Measurements from ENCODE around the gene GLRX2.
A peak's percentile ranks its signal among the peaks of the same experiment; 100 is the strongest.

Gene GLRX2

GRCh38 chr1:193085263-193085662, 20.0 kb downstream of the GLRX2 start:
- Histone ChIP-seq H3K36me3 (ENCODE audit: control insufficient read depth in 4 of 4, insufficient read depth in 4 of 4, low read length in 3 of 4) (peaks cover 14 to 50% (median 29%) of the 10 kb centered on the region in 4 experiments), H3K4me1 (ENCODE audit: control extremely low read depth in 1 of 4, control insufficient read depth in 4 of 4, insufficient read depth in 4 of 4, low read length in 3 of 4) (no peaks in the 10 kb centered on the region), H3K4me3 (ENCODE audit: control insufficient read depth in 1 of 7, extremely low read depth in 1 of 7, insufficient read depth in 4 of 7, low read depth in 2 of 7, low read length in 6 of 7) (no peak overlapping the region), H3K9me3 (ENCODE audit: control extremely low read depth in 1 of 5, control insufficient read depth in 4 of 5, insufficient read depth in 2 of 5, low read depth in 1 of 5, low read length in 4 of 5) (peaks cover 0 to 6% (median 0%) of the 10 kb centered on the region in 5 experiments), H3K27me3 (replicated peaks in 2 of 5; ENCODE audit: control insufficient read depth in 4 of 5, insufficient read depth in 5 of 5, low read length in 4 of 5) (no peaks in the 10 kb centered on the region), H3K27ac (ENCODE audit: insufficient read depth in 1 of 2, low read depth in 1 of 2, low read length in 2 of 2, poor library complexity in 1 of 2, severe bottlenecking in 2 of 2) (no peak overlapping the region)
- no peak for DNase-seq
- WGBS (ENCODE audit: insufficient coverage): no CpG with 5 or more reads among the region's 1 CpG
- POLR2A ChIA-PET: interaction anchor here (0.5 kb wide), 1 partner anchor 42 kb away, joined by 4 read pairs; no protein-coding TSS in a partner anchor
- CTCF ChIA-PET: interaction anchor here (1.7 kb wide), 2 partner anchors 13 to 15 kb away, joined by 5 to 7 read pairs; no protein-coding TSS in a partner anchor

- Histone ChIP-seq H3K27ac (ENCODE audit: insufficient read depth in 1 of 2, low read depth in 1 of 2, low read length in 2 of 2, poor library complexity in 1 of 2, severe bottlenecking in 2 of 2) (no peak overlapping the region), H3K27me3 (replicated peaks in 2 of 5; ENCODE audit: control insufficient read depth in 4 of 5, insufficient read depth in 5 of 5, low read length in 4 of 5) (no peaks in the 10 kb centered on the region), H3K9me3 (ENCODE audit: control extremely low read depth in 1 of 5, control insufficient read depth in 4 of 5, insufficient read depth in 2 of 5, low read depth in 1 of 5, low read length in 4 of 5) (peaks cover 0 to 14% (median 3%) of the 10 kb centered on the region in 5 experiments), H3K36me3 (ENCODE audit: control insufficient read depth in 4 of 4, insufficient read depth in 4 of 4, low read length in 3 of 4) (peaks cover 17 to 61% (median 36%) of the 10 kb centered on the region in 4 experiments), H3K4me1 (ENCODE audit: control extremely low read depth in 1 of 4, control insufficient read depth in 4 of 4, insufficient read depth in 4 of 4, low read length in 3 of 4) (no peaks in the 10 kb centered on the region), H3K4me3 (ENCODE audit: control insufficient read depth in 1 of 7, extremely low read depth in 1 of 7, insufficient read depth in 4 of 7, low read depth in 2 of 7, low read length in 6 of 7) (no peak overlapping the region)
- WGBS (ENCODE audit: insufficient coverage): 83% methylated on average over 3 of the region's 6 CpGs
- POLR2A ChIA-PET: no interaction called here
- DNase-seq: no peak
- CTCF ChIA-PET: interaction anchor here (0.6 to 1.1 kb wide), 6 partner anchors 7 to 1125 kb away, joined by 3 to 4 read pairs (median 3); no protein-coding TSS in a partner anchor
These were observed 21.7 kb downstream of the GLRX2 start for GRCh38 chr1:193083365-193084088.

GRCh38 chr1:193079187-193079586, 26.0 kb downstream of the GLRX2 start:
- WGBS (ENCODE audit: insufficient coverage): no CpG with 5 or more reads among the region's 3 CpGs
- DNase-seq: no peak
- Histone ChIP-seq H3K27ac (ENCODE audit: insufficient read depth in 1 of 2, low read depth in 1 of 2, low read length in 2 of 2, poor library complexity in 1 of 2, severe bottlenecking in 2 of 2) (no peak overlapping the region), H3K27me3 (replicated peaks in 2 of 5; ENCODE audit: control insufficient read depth in 4 of 5, insufficient read depth in 5 of 5, low read length in 4 of 5) (no peaks in the 10 kb centered on the region), H3K36me3 (ENCODE audit: control insufficient read depth in 4 of 4, insufficient read depth in 4 of 4, low read length in 3 of 4) (peaks cover 27 to 76% (median 39%) of the 10 kb centered on the region in 4 experiments), H3K4me3 (ENCODE audit: control insufficient read depth in 1 of 7, extremely low read depth in 1 of 7, insufficient read depth in 4 of 7, low read depth in 2 of 7, low read length in 6 of 7) (no peak overlapping the region), H3K4me1 (ENCODE audit: control extremely low read depth in 1 of 4, control insufficient read depth in 4 of 4, insufficient read depth in 4 of 4, low read length in 3 of 4) (no peaks in the 10 kb centered on the region), H3K9me3 (ENCODE audit: control extremely low read depth in 1 of 5, control insufficient read depth in 4 of 5, insufficient read depth in 2 of 5, low read depth in 1 of 5, low read length in 4 of 5) (peaks cover 4 to 25% (median 6%) of the 10 kb centered on the region in 5 experiments)
- ChIA-PET CTCF (interaction anchor here (1.2 kb wide), 1 partner anchor 21 kb away, joined by 3 read pairs; no protein-coding TSS in a partner anchor), POLR2A (no interaction called here)

- CTCF ChIA-PET: no interaction called here
- H3K4me1 ChIP-seq (ENCODE audit: control extremely low read depth in 1 of 4, control insufficient read depth in 4 of 4, insufficient read depth in 4 of 4, low read length in 3 of 4): no peaks in the 10 kb centered on the region
- H3K9me3 ChIP-seq (ENCODE audit: control extremely low read depth in 1 of 5, control insufficient read depth in 4 of 5, insufficient read depth in 2 of 5, low read depth in 1 of 5, low read length in 4 of 5): peaks cover 4 to 25% (median 6%) of the 10 kb centered on the region in 5 experiments
- H3K27ac ChIP-seq (ENCODE audit: insufficient read depth in 1 of 2, low read depth in 1 of 2, low read length in 2 of 2, poor library complexity in 1 of 2, severe bottlenecking in 2 of 2): no peak overlapping the region
- no peaks in the 10 kb centered on the region for H3K27me3 ChIP-seq (replicated peaks in 2 of 5; ENCODE audit: control insufficient read depth in 4 of 5, insufficient read depth in 5 of 5, low read length in 4 of 5)
- H3K36me3 ChIP-seq (ENCODE audit: control insufficient read depth in 4 of 4, insufficient read depth in 4 of 4, low read length in 3 of 4): peaks cover 26 to 67% (median 31%) of the 10 kb centered on the region in 4 experiments
- POLR2A ChIA-PET: no interaction called here
- DNase-seq: no peak
- H3K4me3 ChIP-seq (ENCODE audit: control insufficient read depth in 1 of 7, extremely low read depth in 1 of 7, insufficient read depth in 4 of 7, low read depth in 2 of 7, low read length in 6 of 7): no peak overlapping the region
These were observed 27.2 kb downstream of the GLRX2 start for GRCh38 chr1:193077991-193078390.

- Histone ChIP-seq H3K27ac (ENCODE audit: insufficient read depth in 1 of 2, low read depth in 1 of 2, low read length in 2 of 2, poor library complexity in 1 of 2, severe bottlenecking in 2 of 2) (peak overlapping the region in 1 of 2 experiments; percentile 64), H3K36me3 (ENCODE audit: control insufficient read depth in 4 of 4, insufficient read depth in 4 of 4, low read length in 3 of 4) (peaks cover 2 to 11% (median 4%) of the 10 kb centered on the region in 4 experiments), H3K4me1 (ENCODE audit: control extremely low read depth in 1 of 4, control insufficient read depth in 4 of 4, insufficient read depth in 4 of 4, low read length in 3 of 4) (peaks cover 0 to 6% (median 0%) of the 10 kb centered on the region in 4 experiments), H3K9me3 (ENCODE audit: control extremely low read depth in 1 of 5, control insufficient read depth in 4 of 5, insufficient read depth in 2 of 5, low read depth in 1 of 5, low read length in 4 of 5) (no peaks in the 10 kb centered on the region), H3K4me3 (ENCODE audit: control insufficient read depth in 1 of 7, extremely low read depth in 1 of 7, insufficient read depth in 4 of 7, low read depth in 2 of 7, low read length in 6 of 7) (no peak overlapping the region), H3K27me3 (replicated peaks in 2 of 5; ENCODE audit: control insufficient read depth in 4 of 5, insufficient read depth in 5 of 5, low read length in 4 of 5) (no peaks in the 10 kb centered on the region)
- ChIA-PET POLR2A (no interaction called here), CTCF (interaction anchor here (1.4 to 1.8 kb wide), 2 partner anchors 13 to 33 kb away, joined by 4 to 7 read pairs; no protein-coding TSS in a partner anchor)
- peak in 1 of 3 donors; percentile 8 for DNase-seq
- WGBS (ENCODE audit: insufficient coverage): 80% methylated on average over 3 of the region's 5 CpGs
These were observed 34.3 kb downstream of the GLRX2 start for GRCh38 chr1:193070942-193071341.

- H3K27ac ChIP-seq (ENCODE audit: insufficient read depth in 1 of 2, low read depth in 1 of 2, low read length in 2 of 2, poor library complexity in 1 of 2, severe bottlenecking in 2 of 2): peak overlapping the region in 1 of 2 experiments; percentile 3
- no peaks in the 10 kb centered on the region for H3K27me3 ChIP-seq (replicated peaks in 2 of 5; ENCODE audit: control insufficient read depth in 4 of 5, insufficient read depth in 5 of 5, low read length in 4 of 5)
- peaks cover 0 to 6% (median 0%) of the 10 kb centered on the region in 4 experiments for H3K4me1 ChIP-seq (ENCODE audit: control extremely low read depth in 1 of 4, control insufficient read depth in 4 of 4, insufficient read depth in 4 of 4, low read length in 3 of 4)
- CTCF ChIA-PET: interaction anchor here (0.6 to 1.4 kb wide), 3 partner anchors 13 to 16 kb away, joined by 3 to 7 read pairs (median 4); no protein-coding TSS in a partner anchor
- WGBS (ENCODE audit: insufficient coverage): no CpG with 5 or more reads among the region's 2 CpGs
- no peaks in the 10 kb centered on the region for H3K9me3 ChIP-seq (ENCODE audit: control extremely low read depth in 1 of 5, control insufficient read depth in 4 of 5, insufficient read depth in 2 of 5, low read depth in 1 of 5, low read length in 4 of 5)
- H3K36me3 ChIP-seq (ENCODE audit: control insufficient read depth in 4 of 4, insufficient read depth in 4 of 4, low read length in 3 of 4): peaks cover 2 to 11% (median 4%) of the 10 kb centered on the region in 4 experiments
- DNase-seq: peak in 1 of 3 donors; percentile 19
- POLR2A ChIA-PET: interaction anchor here (0.6 to 0.8 kb wide), 2 partner anchors 10 to 262 kb away, joined by 3 to 4 read pairs; partner anchors contain the start of gene RGS2
- no peak overlapping the region for H3K4me3 ChIP-seq (ENCODE audit: control insufficient read depth in 1 of 7, extremely low read depth in 1 of 7, insufficient read depth in 4 of 7, low read depth in 2 of 7, low read length in 6 of 7)
These were observed 34.8 kb downstream of the GLRX2 start for GRCh38 chr1:193070386-193070753.

All from common myeloid progenitor, CD34-positive (primary cell).